Thyroid gland (tissue), 4 donors: Measurements from ENCODE around the gene SMG9.

Experiments used
- POLR2A ChIP-seq, 2 donors: fragments of 450-650 bp; IDR thresholded peaks; one replicate each; pipeline ENCODE4 v1.6.1; 2017; ENCODE audit warnings: antibody characterized with exemption in 2 of 2, mild to moderate bottlenecking in 2 of 2, moderate library complexity in 1 of 2
- TF ChIP-seq, protein P1 (sequence below), 6 experiments: fragments of 200-600 bp in 3 of 6; fragments of 450-650 bp in 3 of 6; sonication (generic) in 3 of 6; IDR thresholded peaks; one replicate each; pipeline ENCODE4 v1.5.1; 2016 to 2019; ENCODE audit warnings: antibody characterized with exemption in 6 of 6, mild to moderate bottlenecking in 2 of 6, inconsistent platforms in 1 of 6, moderate library complexity in 1 of 6

GRCh38 chr19:43766755-43767043, 11.9 kb upstream of the SMG9 start:
- TF ChIP-seq, protein P1, sequence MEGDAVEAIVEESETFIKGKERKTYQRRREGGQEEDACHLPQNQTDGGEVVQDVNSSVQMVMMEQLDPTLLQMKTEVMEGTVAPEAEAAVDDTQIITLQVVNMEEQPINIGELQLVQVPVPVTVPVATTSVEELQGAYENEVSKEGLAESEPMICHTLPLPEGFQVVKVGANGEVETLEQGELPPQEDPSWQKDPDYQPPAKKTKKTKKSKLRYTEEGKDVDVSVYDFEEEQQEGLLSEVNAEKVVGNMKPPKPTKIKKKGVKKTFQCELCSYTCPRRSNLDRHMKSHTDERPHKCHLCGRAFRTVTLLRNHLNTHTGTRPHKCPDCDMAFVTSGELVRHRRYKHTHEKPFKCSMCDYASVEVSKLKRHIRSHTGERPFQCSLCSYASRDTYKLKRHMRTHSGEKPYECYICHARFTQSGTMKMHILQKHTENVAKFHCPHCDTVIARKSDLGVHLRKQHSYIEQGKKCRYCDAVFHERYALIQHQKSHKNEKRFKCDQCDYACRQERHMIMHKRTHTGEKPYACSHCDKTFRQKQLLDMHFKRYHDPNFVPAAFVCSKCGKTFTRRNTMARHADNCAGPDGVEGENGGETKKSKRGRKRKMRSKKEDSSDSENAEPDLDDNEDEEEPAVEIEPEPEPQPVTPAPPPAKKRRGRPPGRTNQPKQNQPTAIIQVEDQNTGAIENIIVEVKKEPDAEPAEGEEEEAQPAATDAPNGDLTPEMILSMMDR (IDR thresholded peaks at IDR 0.05) = no peak
- TF ChIP-seq POLR2A (IDR thresholded peaks at IDR 0.05) = no peak
